OCI-LY3 (cell line): ENCODE data around the gene ZEB1.
"Not testable (repeated sequence)": the region's sequence is repeated elsewhere in the genome, so short reads cannot be mapped to it uniquely, and the experiment has no call there.

Source experiments
- H2AFZ ChIP-seq: fragments of 200-600, 300-600 bp; shearing (Covaris generic); 2 replicates; pipeline ENCODE4 v1.6.0; 2014; ENCODE audit warnings: antibody characterized with exemption, low read depth, low read length
- H3K27ac ChIP-seq: fragments of 200-600, 300-600 bp; sonication (generic); 2 replicates; pipeline ENCODE4 v1.5.1; 2014; ENCODE audit warnings: mild to moderate bottlenecking, low read length, moderate library complexity, mixed read lengths
- H3K27me3 ChIP-seq: fragments of 200-600, 300-600 bp; sonication (generic); 2 replicates; pipeline ENCODE4 v1.6.1; 2014; ENCODE audit warnings: low read depth, low read length, mixed read lengths
- H3K36me3 ChIP-seq: fragments of 200-600, 300-600 bp; sonication (generic); replicated peaks from 2 replicates; pipeline ENCODE3; 2014; ENCODE audit warnings: low read depth, low read length, mixed read lengths
- H3K4me1 ChIP-seq: fragments of 300-600, 200-600 bp; sonication (generic); 2 replicates; pipeline ENCODE4 v1.6.1; 2014; ENCODE audit warnings: low read length, mixed read lengths
- H3K4me2 ChIP-seq: fragments of 200-600, 300-600 bp; sonication (generic); 2 replicates; pipeline ENCODE4 v1.6.1; 2014; ENCODE audit warnings: low read length, mixed read lengths
- H3K4me3 ChIP-seq: fragments of 300-600, 200-600 bp; sonication (generic); 2 replicates; pipeline ENCODE4 v1.5.1; 2014; ENCODE audit warnings: antibody characterized with exemption, mild to moderate bottlenecking, low read length, moderate library complexity
- H3K79me2 ChIP-seq: fragments of 300-600, 200-600 bp; shearing (Covaris generic); 2 replicates; pipeline ENCODE4 v1.6.1; 2014; ENCODE audit warnings: mild to moderate bottlenecking, low read length, mixed read lengths
- H3K9ac ChIP-seq: fragments of 300-600, 200-600 bp; shearing (Covaris generic); 2 replicates; pipeline ENCODE4 v1.6.0; 2014; ENCODE audit warnings: mild to moderate bottlenecking, low read length, moderate library complexity
- H3K9me3 ChIP-seq: fragments of 200-600, 300-600 bp; shearing (Covaris generic); 2 replicates; pipeline ENCODE4 v1.6.1; 2014; ENCODE audit warnings: low read length, mixed read lengths; ENCODE audit not compliant: insufficient read depth
- H4K20me1 ChIP-seq: fragments of 200-600, 300-600 bp; sonication (generic); 2 replicates; pipeline ENCODE4 v1.6.1; 2016; ENCODE audit warnings: low read length, mixed read lengths; ENCODE audit not compliant: insufficient read depth
- EZH2phosphoT487 ChIP-seq: fragments of 200-600 bp; shearing (Covaris generic); IDR thresholded peaks from 2 replicates; pipeline ENCODE4 v1.6.1; 2018; ENCODE audit warnings: antibody characterized with exemption, mixed run types, low read depth
- TF ChIP-seq, protein P1 (sequence below): fragments of 200-600, 300-600 bp; sonication (generic); IDR thresholded peaks from 2 replicates; pipeline ENCODE4 v1.5.1; 2014; ENCODE audit warnings: antibody characterized with exemption, low read length, low read depth

ZEB1 gene

DNA sequence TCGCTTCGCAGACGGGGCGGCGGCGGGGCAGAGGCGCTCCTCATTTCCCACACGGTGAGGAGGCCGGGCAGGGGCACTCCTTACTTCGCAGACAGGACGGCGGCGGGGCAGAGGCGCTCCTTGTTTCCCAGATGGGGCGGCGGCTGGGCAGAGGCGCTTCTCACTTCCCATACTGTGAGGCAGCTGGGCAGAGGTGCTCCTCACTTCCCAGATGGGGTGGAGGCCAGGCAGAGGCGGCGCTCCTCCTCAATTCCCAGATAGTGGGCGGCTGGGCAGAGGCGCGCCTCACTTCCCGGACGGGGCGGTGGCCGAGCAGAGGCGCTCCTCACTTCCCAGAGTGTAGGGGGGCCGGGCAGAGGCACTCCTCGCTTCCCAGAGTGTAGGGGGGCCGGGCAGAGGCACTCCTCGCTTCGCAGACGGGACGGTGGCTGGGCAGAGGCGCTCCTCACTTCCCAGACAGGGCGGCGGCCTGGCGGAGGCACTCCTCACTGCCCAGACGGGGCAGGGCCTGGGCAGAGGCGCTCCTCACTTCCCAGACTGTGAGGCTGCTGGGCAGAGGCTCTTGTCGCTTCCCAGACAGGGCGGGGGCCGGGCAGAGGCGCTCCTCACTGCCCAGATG is 43.1 kb downstream of the ZEB1 start:
- no peak overlapping the region for H3K27ac ChIP-seq
- no peak overlapping the region for H3K4me3 ChIP-seq
- no peak overlapping the region for H3K9ac ChIP-seq
- H4K20me1 ChIP-seq, result peaks cover 40% of the 10 kb centered on the region
- no peaks in the 10 kb centered on the region for H3K9me3 ChIP-seq
- H3K4me1 ChIP-seq, result peaks cover 6% of the 10 kb centered on the region
- no peak overlapping the region for H3K4me2 ChIP-seq
- H3K36me3 ChIP-seq, result peaks cover 22% of the 10 kb centered on the region
- no peaks in the 10 kb centered on the region for H3K27me3 ChIP-seq
- TF ChIP-seq EZH2phosphoT487, result no peak
- TF ChIP-seq, protein P1, sequence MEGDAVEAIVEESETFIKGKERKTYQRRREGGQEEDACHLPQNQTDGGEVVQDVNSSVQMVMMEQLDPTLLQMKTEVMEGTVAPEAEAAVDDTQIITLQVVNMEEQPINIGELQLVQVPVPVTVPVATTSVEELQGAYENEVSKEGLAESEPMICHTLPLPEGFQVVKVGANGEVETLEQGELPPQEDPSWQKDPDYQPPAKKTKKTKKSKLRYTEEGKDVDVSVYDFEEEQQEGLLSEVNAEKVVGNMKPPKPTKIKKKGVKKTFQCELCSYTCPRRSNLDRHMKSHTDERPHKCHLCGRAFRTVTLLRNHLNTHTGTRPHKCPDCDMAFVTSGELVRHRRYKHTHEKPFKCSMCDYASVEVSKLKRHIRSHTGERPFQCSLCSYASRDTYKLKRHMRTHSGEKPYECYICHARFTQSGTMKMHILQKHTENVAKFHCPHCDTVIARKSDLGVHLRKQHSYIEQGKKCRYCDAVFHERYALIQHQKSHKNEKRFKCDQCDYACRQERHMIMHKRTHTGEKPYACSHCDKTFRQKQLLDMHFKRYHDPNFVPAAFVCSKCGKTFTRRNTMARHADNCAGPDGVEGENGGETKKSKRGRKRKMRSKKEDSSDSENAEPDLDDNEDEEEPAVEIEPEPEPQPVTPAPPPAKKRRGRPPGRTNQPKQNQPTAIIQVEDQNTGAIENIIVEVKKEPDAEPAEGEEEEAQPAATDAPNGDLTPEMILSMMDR, result no peak
- peaks cover 83% of the 10 kb centered on the region for H3K79me2 ChIP-seq
- H2AFZ ChIP-seq, result no peak overlapping the region

DNA sequence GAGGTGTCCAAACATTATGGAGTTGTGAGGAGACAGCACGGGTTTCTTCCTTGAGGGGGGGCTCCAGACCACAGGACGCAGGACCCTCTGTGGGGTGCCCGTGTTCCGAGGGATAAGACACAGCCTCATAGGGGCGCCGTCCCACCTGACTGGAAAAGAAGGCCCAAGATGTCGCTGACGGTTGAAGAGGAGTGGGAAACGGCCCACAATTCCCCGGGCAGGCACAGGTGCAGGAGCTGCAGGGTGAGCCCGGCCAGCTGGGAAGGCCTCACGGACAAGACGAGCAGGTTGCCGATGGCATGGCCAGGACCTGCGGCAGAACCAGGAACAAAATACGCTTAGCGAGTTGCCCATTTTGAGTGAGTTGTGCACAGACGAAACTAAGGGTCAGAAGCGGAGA is 44.7 kb downstream of the ZEB1 start:
- Histone ChIP-seq H3K79me2 (peaks cover 82% of the 10 kb centered on the region), H3K36me3 (peaks cover 16% of the 10 kb centered on the region)
- not testable (repeated sequence) for H3K27me3 ChIP-seq

DNA sequence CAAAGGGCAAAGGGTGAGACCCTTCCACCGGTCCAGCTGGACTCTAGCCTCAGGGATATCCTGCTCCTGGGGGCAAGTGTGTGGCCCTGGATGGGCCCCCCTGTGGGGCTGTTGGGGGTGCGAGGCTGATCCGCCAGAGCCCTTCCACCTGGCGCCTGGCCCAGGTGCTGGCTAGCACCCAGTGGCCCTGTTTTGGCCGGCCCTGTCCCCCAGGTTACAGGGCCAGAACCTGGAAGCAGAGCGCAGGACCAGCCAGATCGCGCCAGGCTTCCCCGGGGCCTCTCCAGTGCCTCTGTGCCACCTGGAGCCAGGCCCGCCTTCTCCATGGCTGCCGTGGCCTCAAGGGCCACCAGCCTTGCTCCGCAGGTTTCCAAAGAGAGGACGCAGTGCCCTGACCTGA is 45.2 kb downstream of the ZEB1 start:
- not testable (repeated sequence) for H3K4me1 ChIP-seq, H3K9ac ChIP-seq, H2AFZ ChIP-seq, H3K27me3 ChIP-seq, H3K4me3 ChIP-seq, H3K4me2 ChIP-seq, H3K27ac ChIP-seq, H3K9me3 ChIP-seq
- Histone ChIP-seq H3K79me2 (peaks cover 82% of the 10 kb centered on the region), H3K36me3 (peaks cover 12% of the 10 kb centered on the region), H4K20me1 (peaks cover 42% of the 10 kb centered on the region)

More for the DNA sequence above, 44.7 kb downstream of the ZEB1 start:
- not testable (repeated sequence) for H3K9ac ChIP-seq, H3K4me2 ChIP-seq, H3K4me3 ChIP-seq, H2AFZ ChIP-seq, H3K4me1 ChIP-seq, H3K27ac ChIP-seq, H3K9me3 ChIP-seq
- H4K20me1 ChIP-seq, result peaks cover 40% of the 10 kb centered on the region

DNA sequence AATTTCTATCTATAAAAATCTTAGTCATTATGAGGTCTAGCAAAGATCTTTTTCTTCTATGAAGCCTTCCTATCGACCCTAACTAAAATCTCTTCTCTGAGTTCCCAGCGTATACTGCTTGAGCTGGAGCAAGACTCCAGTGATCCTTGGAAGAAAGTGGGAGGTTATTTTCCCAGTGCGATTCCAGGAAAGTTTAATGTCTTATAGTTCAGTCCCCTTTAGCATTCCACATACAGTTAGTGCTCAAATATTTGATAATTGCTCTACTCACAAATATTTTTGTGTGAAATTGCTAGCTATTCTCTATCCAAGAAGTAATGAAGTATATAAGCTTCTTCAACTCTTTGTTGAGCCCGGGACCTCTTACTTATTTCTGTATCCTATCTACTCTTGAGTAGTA is 47.7 kb downstream of the ZEB1 start:
- Histone ChIP-seq H3K4me2 (no peak overlapping the region), H3K27me3 (no peaks in the 10 kb centered on the region), H3K36me3 (no peaks in the 10 kb centered on the region), H3K27ac (no peak overlapping the region), H2AFZ (no peak overlapping the region), H4K20me1 (peaks cover 60% of the 10 kb centered on the region), H3K4me3 (no peak overlapping the region), H3K4me1 (no peaks in the 10 kb centered on the region), H3K79me2 (peaks cover 84% of the 10 kb centered on the region), H3K9me3 (no peaks in the 10 kb centered on the region), H3K9ac (no peak overlapping the region)
- TF ChIP-seq, protein P1, result no peak
- no peak for TF ChIP-seq EZH2phosphoT487

DNA sequence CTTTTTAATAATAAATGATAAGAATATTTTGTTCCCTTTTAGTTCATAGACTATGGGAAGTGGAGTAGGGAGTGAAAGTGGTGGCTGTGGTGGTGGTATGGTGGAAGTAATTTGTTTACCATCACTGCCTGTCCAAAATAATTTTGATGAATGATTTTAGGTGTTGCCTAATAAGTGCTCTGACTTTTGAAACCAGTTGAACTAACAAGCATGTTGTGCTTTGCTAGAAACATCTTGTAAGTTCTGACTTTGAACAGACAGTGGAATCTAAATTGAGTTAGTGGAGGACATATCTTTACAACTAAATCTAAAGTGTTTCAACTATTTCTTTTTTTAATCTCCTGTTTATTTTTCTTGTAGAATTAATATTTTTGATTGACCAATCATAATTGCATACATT is 49.7 kb downstream of the ZEB1 start:
- H3K79me2 ChIP-seq, result peaks cover 84% of the 10 kb centered on the region
- no peaks in the 10 kb centered on the region for H3K27me3 ChIP-seq
- H3K4me2 ChIP-seq, result no peak overlapping the region
- H2AFZ ChIP-seq, result no peak overlapping the region
- H3K4me1 ChIP-seq, result no peaks in the 10 kb centered on the region
- TF ChIP-seq EZH2phosphoT487, result no peak
- TF ChIP-seq, protein P1, result no peak
- H4K20me1 ChIP-seq, result peaks cover 71% of the 10 kb centered on the region
- H3K36me3 ChIP-seq, result no peaks in the 10 kb centered on the region
- H3K9me3 ChIP-seq, result no peaks in the 10 kb centered on the region
- no peak overlapping the region for H3K9ac ChIP-seq
- H3K27ac ChIP-seq, result no peak overlapping the region
- H3K4me3 ChIP-seq, result no peak overlapping the region
